ENCODE results near the gene BMAL2. TPM values are rescaled to one million over a fixed set of nuclear protein-coding genes. Genes with fewer than 3 reads are reported as not detected.

The BMAL2 gene
- total RNA-seq, 4 donors from 2014 or later = 0.10 to 0.97 (median 0.30) TPM

- H3K27me3 ChIP-seq = no peaks in the 10 kb centered on the region
- H3K27ac ChIP-seq = no peak overlapping the region
- H3K9me3 ChIP-seq = no peaks in the 10 kb centered on the region
- in situ Hi-C loops (cut with MboI; ENCODE audit: low sequenced_read_pairs in 4 of 4) (no loop called here), intact Hi-C loops (cut with DNase I; ENCODE audit: low total_unique reads) (no loop called here)
- no peak for ATAC-seq
- no peak overlapping the region for H3K4me3 ChIP-seq
- H3K36me3 ChIP-seq = no peaks in the 10 kb centered on the region
- H3K4me1 ChIP-seq = no peaks in the 10 kb centered on the region
- DNase-seq = no peak
- TF ChIP-seq POLR2A (IDR thresholded peaks at IDR 0.05) = no peak
- TF ChIP-seq CTCF (IDR thresholded peaks at IDR 0.05 in 4 of 5, conservative IDR thresholded peaks at IDR 0.05 in 1 of 5) = no peak
Observed at GRCh38 chr12:27366621-27367020, 34.0 kb downstream of the BMAL2 start.

- H3K4me3 ChIP-seq = no peak overlapping the region
- in situ Hi-C loops (cut with MboI; ENCODE audit: low sequenced_read_pairs in 4 of 4) (no loop called here), intact Hi-C loops (cut with DNase I; ENCODE audit: low total_unique reads) (no loop called here)
- H3K36me3 ChIP-seq = no peaks in the 10 kb centered on the region
- H3K27ac ChIP-seq = no peak overlapping the region
- H3K4me1 ChIP-seq = no peaks in the 10 kb centered on the region
- DNase-seq (no peak), ATAC-seq (no peak)
- H3K27me3 ChIP-seq = no peaks in the 10 kb centered on the region
- TF ChIP-seq POLR2A (IDR thresholded peaks at IDR 0.05) = no peak
- no peak for TF ChIP-seq CTCF (IDR thresholded peaks at IDR 0.05 in 4 of 5, conservative IDR thresholded peaks at IDR 0.05 in 1 of 5)
- H3K9me3 ChIP-seq = no peaks in the 10 kb centered on the region
Observed at GRCh38 chr12:27367078-27367477, 34.4 kb downstream of the BMAL2 start.

GRCh38 chr12:27382171-27382795, 49.6 kb downstream of the BMAL2 start:
- intact Hi-C loops (cut with DNase I; ENCODE audit: low total_unique reads) = no loop called here
- in situ Hi-C loops (cut with MboI; ENCODE audit: low sequenced_read_pairs in 4 of 4) = no loop called here
- DNase-seq (no peak), ATAC-seq (peak in 1 of 2 donors; percentile 30)
- no peak overlapping the region for H3K27ac ChIP-seq
- no peaks in the 10 kb centered on the region for H3K27me3 ChIP-seq
- H3K9me3 ChIP-seq = no peaks in the 10 kb centered on the region
- no peaks in the 10 kb centered on the region for H3K36me3 ChIP-seq
- TF ChIP-seq POLR2A (IDR thresholded peaks at IDR 0.05) (no peak), CTCF (IDR thresholded peaks at IDR 0.05 in 4 of 5, conservative IDR thresholded peaks at IDR 0.05 in 1 of 5) (no peak)
- no peak overlapping the region for H3K4me3 ChIP-seq
- no peaks in the 10 kb centered on the region for H3K4me1 ChIP-seq

Other genes with a start within 250 kb of the BMAL2 start
- gene STK38L, start 88.5 kb upstream of the BMAL2 start, total RNA-seq = 10 to 100 TPM; 12.9 to 20.0 (median 13.5) TPM
- gene SMCO2, start 113.9 kb downstream of the BMAL2 start, total RNA-seq = not detected
- gene PPFIBP1, start 191.4 kb downstream of the BMAL2 start, total RNA-seq = 10 to 100 TPM; 18.3 to 33.2 (median 27.4) TPM

All from gastrocnemius medialis (tissue), 4 donors.